Neural progenitor cell (in vitro differentiated cells): ENCODE data around the gene PM20D1. TPM values are rescaled to one million over a fixed set of nuclear protein-coding genes. Genes with fewer than 3 reads are reported as not detected.
"Not testable (repeated sequence)": the region's sequence is repeated elsewhere in the genome, so short reads cannot be mapped to it uniquely, and the experiment has no call there.

Experiments used
- DNase-seq: peaks from one replicate; pipeline ENCODE4 v3.0.0-alpha.2; 2016; ENCODE audit warnings: low spot score
- H2AFZ ChIP-seq: fragments of 200-600 bp; sonication (generic); replicated peaks from 2 replicates; pipeline ENCODE4 v1.6.1; 2016; ENCODE audit warnings: antibody characterized with exemption
- H3F3A ChIP-seq: fragments of 200-600 bp; sonication (generic); 2 replicates; pipeline ENCODE4 v1.6.1; 2016; ENCODE audit warnings: antibody characterized with exemption, low read depth
- H3K27ac ChIP-seq: fragments of 200-600 bp; sonication (generic); 2 replicates; pipeline ENCODE4 v1.5.1; 2016; ENCODE audit warnings: mild to moderate bottlenecking
- H3K27me3 ChIP-seq: fragments of 200-600 bp; sonication (generic); 2 replicates; pipeline ENCODE4 v1.6.1; 2016; ENCODE audit warnings: mild to moderate bottlenecking, moderate library complexity
- H3K36me3 ChIP-seq: fragments of 200-600 bp; sonication (generic); 2 replicates; pipeline ENCODE4 v1.5.1; 2016
- H3K4me1 ChIP-seq: fragments of 200-600 bp; sonication (generic); 2 replicates; pipeline ENCODE4 v1.6.1; 2016; ENCODE audit warnings: mixed run types
- H3K4me2 ChIP-seq: fragments of 200-600 bp; sonication (generic); 2 replicates; pipeline ENCODE4 v1.6.1; 2016
- H3K4me3 ChIP-seq: fragments of 200-600 bp; sonication (generic); 2 replicates; pipeline ENCODE4 v1.5.1; 2016
- H3K79me2 ChIP-seq: fragments of 200-600 bp; sonication (generic); 2 replicates; pipeline ENCODE4 v1.6.1; 2016; ENCODE audit warnings: low read depth
- H3K9ac ChIP-seq: fragments of 200-600 bp; sonication (generic); 2 replicates; pipeline ENCODE4 v1.6.1; 2016
- H3K9me3 ChIP-seq: fragments of 200-600 bp; sonication (generic); 2 replicates; pipeline ENCODE4 v1.5.1; 2016; ENCODE audit warnings: low read depth
- H4K20me1 ChIP-seq: fragments of 200-600 bp; sonication (generic); 2 replicates; pipeline ENCODE4 v1.6.1; 2016; ENCODE audit warnings: low read depth
- H3K27ac Mint-ChIP-seq: 3 replicates; pipeline ENCODE4 v1.8.0; 2021; ENCODE audit warnings: mixed read lengths
- H3K27me3 Mint-ChIP-seq: 2 replicates; pipeline ENCODE4 v1.8.0; 2022; ENCODE audit warnings: low read depth, mild to moderate bottlenecking, inconsistent platforms, moderate library complexity, mixed read lengths; ENCODE audit not compliant: insufficient read depth
- H3K36me3 Mint-ChIP-seq: 3 replicates; pipeline ENCODE4 v1.8.0; 2021; ENCODE audit warnings: mixed read lengths
- H3K4me1 Mint-ChIP-seq: 3 replicates; pipeline ENCODE4 v1.8.0; 2021; ENCODE audit warnings: mixed read lengths
- H3K4me3 Mint-ChIP-seq: 3 replicates; pipeline ENCODE4 v1.8.0; 2021; ENCODE audit warnings: mild to moderate bottlenecking, moderate library complexity, mixed read lengths
- H3K9me3 Mint-ChIP-seq: 3 replicates; pipeline ENCODE4 v1.8.0; 2020; ENCODE audit warnings: mixed read lengths
- CTCF ChIP-seq: fragments of 200-600 bp; sonication (generic); IDR thresholded peaks from 2 replicates; pipeline ENCODE4 v1.5.1; 2017; ENCODE audit warnings: antibody characterized with exemption, mild to moderate bottlenecking
- EZH2 ChIP-seq: fragments of 200-600 bp; sonication (generic); IDR thresholded peaks from 2 replicates; pipeline ENCODE4 v1.6.1; 2017; ENCODE audit warnings: antibody characterized with exemption, mild to moderate bottlenecking, moderate library complexity
- EZH2phosphoT487 ChIP-seq: fragments of 200-600 bp; sonication (generic); IDR thresholded peaks from 2 replicates; pipeline ENCODE4 v1.6.1; 2017; ENCODE audit warnings: antibody characterized with exemption
- total RNA-seq: library from RNA; depleted of rRNA; stranded (reverse); fragments of >200 nt; gene quantifications from 2 replicates; pipeline ENCODE4 v1.2.3, GENCODE V29; 2015; ENCODE audit warnings: low replicate concordance

PM20D1 gene
- total RNA-seq, 1 donor from 2014 or later: not detected

- TF ChIP-seq CTCF (no peak), EZH2 (no peak), EZH2phosphoT487 (no peak)
- H3K9me3 ChIP-seq: peaks cover 1% of the 10 kb centered on the region
- no peak overlapping the region for H3K27ac Mint-ChIP-seq
- H3K27me3 ChIP-seq: no peaks in the 10 kb centered on the region
- no peak overlapping the region for H3K4me3 Mint-ChIP-seq
- no peaks in the 10 kb centered on the region for H4K20me1 ChIP-seq
- H3K4me3 ChIP-seq: no peak overlapping the region
- H3K27ac ChIP-seq: no peak overlapping the region
- H3K9ac ChIP-seq: no peak overlapping the region
- H2AFZ ChIP-seq: no peak overlapping the region
- H3K36me3 ChIP-seq: no peaks in the 10 kb centered on the region
- no peaks in the 10 kb centered on the region for H3K4me1 Mint-ChIP-seq
- no peaks in the 10 kb centered on the region for H3K79me2 ChIP-seq
- H3K27me3 Mint-ChIP-seq: peaks cover 3% of the 10 kb centered on the region
- H3K4me1 ChIP-seq: no peaks in the 10 kb centered on the region
- H3F3A ChIP-seq: no peaks in the 10 kb centered on the region
- H3K36me3 Mint-ChIP-seq: peaks cover 4% of the 10 kb centered on the region
- H3K4me2 ChIP-seq: no peak overlapping the region
- no peak for DNase-seq
- H3K9me3 Mint-ChIP-seq: peaks cover 2% of the 10 kb centered on the region
These were observed 11.6 kb upstream of the PM20D1 start for GRCh38 chr1:205861540-205861939.

GRCh38 chr1:205858141-205858961 lies 8.4 kb upstream of the PM20D1 start:
- H3K27me3 ChIP-seq: no peaks in the 10 kb centered on the region
- no peaks in the 10 kb centered on the region for H4K20me1 ChIP-seq
- Mint-ChIP-seq H3K4me3 (no peak overlapping the region), H3K27me3 (peaks cover 2% of the 10 kb centered on the region), H3K36me3 (peaks cover 9% of the 10 kb centered on the region), H3K4me1 (no peaks in the 10 kb centered on the region), H3K9me3 (peaks cover 10% of the 10 kb centered on the region), H3K27ac (no peak overlapping the region)
- no peak overlapping the region for H3K27ac ChIP-seq
- no peaks in the 10 kb centered on the region for H3K36me3 ChIP-seq
- no peaks in the 10 kb centered on the region for H3F3A ChIP-seq
- no peak overlapping the region for H2AFZ ChIP-seq
- no peaks in the 10 kb centered on the region for H3K79me2 ChIP-seq
- DNase-seq: no peak
- TF ChIP-seq EZH2phosphoT487 (no peak), CTCF (no peak), EZH2 (no peak)
- H3K4me3 ChIP-seq: no peak overlapping the region
- H3K9ac ChIP-seq: no peak overlapping the region
- no peaks in the 10 kb centered on the region for H3K4me1 ChIP-seq
- peaks cover 10% of the 10 kb centered on the region for H3K9me3 ChIP-seq
- no peak overlapping the region for H3K4me2 ChIP-seq

- H2AFZ ChIP-seq, H3K9ac ChIP-seq, H3K27me3 ChIP-seq, H3K27me3 Mint-ChIP-seq, H4K20me1 ChIP-seq, H3K4me1 Mint-ChIP-seq, H3F3A ChIP-seq, H3K36me3 ChIP-seq, H3K4me2 ChIP-seq, H3K9me3 ChIP-seq, H3K36me3 Mint-ChIP-seq, H3K4me3 Mint-ChIP-seq, H3K4me1 ChIP-seq, H3K27ac Mint-ChIP-seq, DNase-seq, H3K27ac ChIP-seq, H3K4me3 ChIP-seq, H3K79me2 ChIP-seq: not testable (repeated sequence)
- H3K9me3 Mint-ChIP-seq: peaks cover 13% of the 10 kb centered on the region
These were observed 7.6 kb upstream of the PM20D1 start for GRCh38 chr1:205857501-205857900.

GRCh38 chr1:205856433-205856832 lies 6.5 kb upstream of the PM20D1 start:
- H3K4me1 ChIP-seq: no peaks in the 10 kb centered on the region
- H3K9ac ChIP-seq: no peak overlapping the region
- peaks cover 8% of the 10 kb centered on the region for H3K36me3 ChIP-seq
- no peak overlapping the region for H2AFZ ChIP-seq
- Mint-ChIP-seq H3K36me3 (peaks cover 9% of the 10 kb centered on the region), H3K27me3 (peaks cover 2% of the 10 kb centered on the region), H3K9me3 (peaks cover 19% of the 10 kb centered on the region), H3K27ac (no peak overlapping the region), H3K4me3 (no peak overlapping the region), H3K4me1 (no peaks in the 10 kb centered on the region)
- H4K20me1 ChIP-seq: no peaks in the 10 kb centered on the region
- H3F3A ChIP-seq: no peaks in the 10 kb centered on the region
- no peak for TF ChIP-seq EZH2
- TF ChIP-seq CTCF: no peak
- no peak for TF ChIP-seq EZH2phosphoT487
- no peak overlapping the region for H3K4me3 ChIP-seq
- H3K4me2 ChIP-seq: no peak overlapping the region
- H3K79me2 ChIP-seq: no peaks in the 10 kb centered on the region
- no peaks in the 10 kb centered on the region for H3K27me3 ChIP-seq
- DNase-seq: no peak
- no peak overlapping the region for H3K27ac ChIP-seq
- H3K9me3 ChIP-seq: peaks cover 10% of the 10 kb centered on the region
